Cardiac muscle cell (in vitro differentiated cells and primary cell): ENCODE results near the gene ZNF746. TPM values are rescaled to one million over a fixed set of nuclear protein-coding genes. Genes with fewer than 3 reads are reported as not detected.

ENCODE experiments used
- DNase-seq, 2 donors: peaks; one replicate each; pipeline versions ENCODE4 v3.0.0 to v3.0.0-alpha.2; 2010 to 2017; ENCODE audit warnings: low read depth in 1 of 2, low spot score in 1 of 2
- H3K27ac ChIP-seq: fragments of 200-600 bp; sonication (generic); 2 replicates; pipeline ENCODE4 v1.5.1; 2016
- H3K27me3 ChIP-seq: fragments of 200-600 bp; sonication (generic); 2 replicates; pipeline ENCODE4 v1.6.0; 2016; ENCODE audit warnings: control low read depth
- H3K36me3 ChIP-seq: fragments of 200-600 bp; sonication (generic); 2 replicates; pipeline ENCODE4 v1.5.1; 2016; ENCODE audit warnings: control low read depth
- H3K4me1 ChIP-seq: fragments of 200-600 bp; sonication (generic); 2 replicates; pipeline ENCODE4 v1.8.1; 2017; ENCODE audit warnings: low read depth, mild to moderate bottlenecking, mixed run types
- H3K4me3 ChIP-seq: fragments of 200-600 bp; sonication (generic); 2 replicates; pipeline ENCODE4 v1.5.1; 2016; ENCODE audit warnings: mild to moderate bottlenecking
- H3K9me3 ChIP-seq: fragments of 200-600 bp; sonication (generic); 2 replicates; pipeline ENCODE4 v1.5.1; 2017; ENCODE audit warnings: low read depth, mild to moderate bottlenecking, control low read depth
- polyA plus RNA-seq: library from polyadenylated mRNA; unstranded; fragments of >200 nt; fragmentation: Nextera tagmentation; extraction: Ambion mirVana; gene quantifications from 2 replicates; pipeline ENCODE4 v1.2.1, GENCODE V29; 2016
- total RNA-seq: library from RNA; depleted of rRNA; stranded (reverse); fragments of >200 nt; gene quantifications from 2 replicates; pipeline ENCODE4 v1.2.3, GENCODE V29; 2016
- TF ChIP-seq, protein P1 (sequence below): IDR thresholded peaks from 2 replicates; pipeline ENCODE4 v1.5.1; 2012; ENCODE audit warnings: low read depth, mild to moderate bottlenecking, low read length

Gene ZNF746
- total and polyA plus RNA-seq, 2 experiments from 2014 or later: 19.7 to 32.9 TPM

- no peaks in the 10 kb centered on the region for H3K4me1 ChIP-seq
- no peak overlapping the region for H3K27ac ChIP-seq
- H3K9me3 ChIP-seq: no peaks in the 10 kb centered on the region
- H3K27me3 ChIP-seq: no peaks in the 10 kb centered on the region
- no peak overlapping the region for H3K4me3 ChIP-seq
- no peaks in the 10 kb centered on the region for H3K36me3 ChIP-seq
- DNase-seq: peak; percentile 9 to 15
- TF ChIP-seq, protein P1, sequence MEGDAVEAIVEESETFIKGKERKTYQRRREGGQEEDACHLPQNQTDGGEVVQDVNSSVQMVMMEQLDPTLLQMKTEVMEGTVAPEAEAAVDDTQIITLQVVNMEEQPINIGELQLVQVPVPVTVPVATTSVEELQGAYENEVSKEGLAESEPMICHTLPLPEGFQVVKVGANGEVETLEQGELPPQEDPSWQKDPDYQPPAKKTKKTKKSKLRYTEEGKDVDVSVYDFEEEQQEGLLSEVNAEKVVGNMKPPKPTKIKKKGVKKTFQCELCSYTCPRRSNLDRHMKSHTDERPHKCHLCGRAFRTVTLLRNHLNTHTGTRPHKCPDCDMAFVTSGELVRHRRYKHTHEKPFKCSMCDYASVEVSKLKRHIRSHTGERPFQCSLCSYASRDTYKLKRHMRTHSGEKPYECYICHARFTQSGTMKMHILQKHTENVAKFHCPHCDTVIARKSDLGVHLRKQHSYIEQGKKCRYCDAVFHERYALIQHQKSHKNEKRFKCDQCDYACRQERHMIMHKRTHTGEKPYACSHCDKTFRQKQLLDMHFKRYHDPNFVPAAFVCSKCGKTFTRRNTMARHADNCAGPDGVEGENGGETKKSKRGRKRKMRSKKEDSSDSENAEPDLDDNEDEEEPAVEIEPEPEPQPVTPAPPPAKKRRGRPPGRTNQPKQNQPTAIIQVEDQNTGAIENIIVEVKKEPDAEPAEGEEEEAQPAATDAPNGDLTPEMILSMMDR: no peak
Observed at GRCh38 chr7:149529136-149529718, 31.6 kb upstream of the ZNF746 start.

DNA sequence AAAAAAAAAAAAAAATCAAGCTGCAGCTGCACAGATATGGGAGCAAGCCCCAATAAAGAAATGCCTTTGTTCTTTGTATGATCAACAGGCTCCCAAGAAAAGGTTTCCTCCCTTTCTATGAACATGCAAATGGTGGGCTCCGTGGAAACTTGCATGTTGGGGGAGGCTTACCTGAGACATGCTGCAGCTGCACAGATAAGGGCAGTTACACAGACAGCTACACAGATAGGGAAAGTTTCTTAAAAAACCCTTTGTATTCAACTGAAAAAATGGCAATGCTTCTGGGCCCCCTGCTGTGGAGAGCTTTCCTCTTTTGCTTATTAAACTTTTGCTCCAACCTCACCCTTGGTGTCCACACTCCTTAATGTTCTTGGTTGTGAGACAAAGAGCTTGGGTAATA is 29.8 kb upstream of the ZNF746 start:
- Histone ChIP-seq H3K36me3 (no peaks in the 10 kb centered on the region), H3K27me3 (no peaks in the 10 kb centered on the region), H3K27ac (no peak overlapping the region), H3K9me3 (no peaks in the 10 kb centered on the region), H3K4me1 (no peaks in the 10 kb centered on the region), H3K4me3 (no peak overlapping the region)
- no peak for DNase-seq
- TF ChIP-seq, protein P1: no peak

GRCh38 chr7:149525280-149525679 is 27.7 kb upstream of the ZNF746 start:
- Histone ChIP-seq H3K4me1 (no peaks in the 10 kb centered on the region), H3K27ac (no peak overlapping the region), H3K27me3 (no peaks in the 10 kb centered on the region), H3K4me3 (no peak overlapping the region), H3K9me3 (no peaks in the 10 kb centered on the region), H3K36me3 (no peaks in the 10 kb centered on the region)
- no peak for DNase-seq
- TF ChIP-seq, protein P1: no peak

- DNase-seq: no peak
- Histone ChIP-seq H3K9me3 (no peaks in the 10 kb centered on the region), H3K27ac (no peak overlapping the region), H3K4me3 (no peak overlapping the region), H3K36me3 (no peaks in the 10 kb centered on the region), H3K27me3 (no peaks in the 10 kb centered on the region), H3K4me1 (no peaks in the 10 kb centered on the region)
- TF ChIP-seq, protein P1: no peak
Observed at GRCh38 chr7:149524394-149524793, 26.8 kb upstream of the ZNF746 start.

DNA sequence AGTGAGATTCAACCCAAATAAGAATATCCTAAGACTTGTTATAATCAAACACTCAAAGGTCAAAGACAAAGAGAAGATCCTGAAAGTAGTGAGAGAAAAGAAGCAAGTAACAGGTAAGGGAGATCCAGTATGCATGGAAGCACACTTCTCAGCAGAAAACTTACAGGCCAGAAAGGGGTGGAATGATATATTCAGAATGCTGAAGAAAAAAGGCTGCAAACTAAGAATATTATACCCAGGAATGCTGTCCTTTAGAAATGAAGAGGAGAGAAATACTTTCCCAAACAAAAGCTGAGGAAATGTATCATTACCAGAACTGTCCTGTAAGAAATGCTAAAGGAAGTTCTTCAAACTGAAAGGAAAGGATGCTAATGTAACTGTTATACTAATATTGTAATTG is 12.6 kb upstream of the ZNF746 start:
- no peaks in the 10 kb centered on the region for H3K9me3 ChIP-seq
- DNase-seq: no peak
- H3K27ac ChIP-seq: no peak overlapping the region
- TF ChIP-seq, protein P1: no peak
- H3K27me3 ChIP-seq: no peaks in the 10 kb centered on the region
- no peak overlapping the region for H3K4me3 ChIP-seq
- H3K36me3 ChIP-seq: no peaks in the 10 kb centered on the region
- H3K4me1 ChIP-seq: no peaks in the 10 kb centered on the region
